ENCODE measurements around the gene ITPR2.

The ITPR2 gene

GRCh38 chr12:26808766-26809476 lies 24.1 kb downstream of the ITPR2 start:
- Histone ChIP-seq H4K20me1 (ENCODE audit: insufficient read depth, low read length, poor library complexity, severe bottlenecking) (no peaks in the 10 kb centered on the region), H3K4me2 (ENCODE audit: low read depth, low read length, poor library complexity, severe bottlenecking) (no peak overlapping the region)
- TF ChIP-seq, protein P1, sequence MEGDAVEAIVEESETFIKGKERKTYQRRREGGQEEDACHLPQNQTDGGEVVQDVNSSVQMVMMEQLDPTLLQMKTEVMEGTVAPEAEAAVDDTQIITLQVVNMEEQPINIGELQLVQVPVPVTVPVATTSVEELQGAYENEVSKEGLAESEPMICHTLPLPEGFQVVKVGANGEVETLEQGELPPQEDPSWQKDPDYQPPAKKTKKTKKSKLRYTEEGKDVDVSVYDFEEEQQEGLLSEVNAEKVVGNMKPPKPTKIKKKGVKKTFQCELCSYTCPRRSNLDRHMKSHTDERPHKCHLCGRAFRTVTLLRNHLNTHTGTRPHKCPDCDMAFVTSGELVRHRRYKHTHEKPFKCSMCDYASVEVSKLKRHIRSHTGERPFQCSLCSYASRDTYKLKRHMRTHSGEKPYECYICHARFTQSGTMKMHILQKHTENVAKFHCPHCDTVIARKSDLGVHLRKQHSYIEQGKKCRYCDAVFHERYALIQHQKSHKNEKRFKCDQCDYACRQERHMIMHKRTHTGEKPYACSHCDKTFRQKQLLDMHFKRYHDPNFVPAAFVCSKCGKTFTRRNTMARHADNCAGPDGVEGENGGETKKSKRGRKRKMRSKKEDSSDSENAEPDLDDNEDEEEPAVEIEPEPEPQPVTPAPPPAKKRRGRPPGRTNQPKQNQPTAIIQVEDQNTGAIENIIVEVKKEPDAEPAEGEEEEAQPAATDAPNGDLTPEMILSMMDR (conservative IDR thresholded peaks at IDR 0.05; ENCODE audit: low read length), result no peak
- TF ChIP-seq EZH2phosphoT487 (IDR thresholded peaks at IDR 0.05; ENCODE audit: borderline replicate concordance), result no peak

GRCh38 chr12:26807292-26807691 lies 25.7 kb downstream of the ITPR2 start:
- Histone ChIP-seq H4K20me1 (ENCODE audit: insufficient read depth, low read length, poor library complexity, severe bottlenecking) (no peaks in the 10 kb centered on the region), H3K79me2 (ENCODE audit: insufficient read depth, low read length) (no peaks in the 10 kb centered on the region; the same call in 1 of the 2 replicates), H3K9me3 (ENCODE audit: insufficient read depth, low read depth, low read length) (no peaks in the 10 kb centered on the region), H3K9ac (ENCODE audit: low read depth, low read length, poor library complexity, severe bottlenecking) (no peak overlapping the region), H3K27me3 (ENCODE audit: insufficient read depth, low read length, poor library complexity, severe bottlenecking) (no peaks in the 10 kb centered on the region), H3K4me1 (ENCODE audit: insufficient read depth, low read length, poor library complexity, severe bottlenecking) (peaks cover 4% of the 10 kb centered on the region), H3K9me2 (replicated peaks; ENCODE audit: low read depth, low read length) (no peaks in the 10 kb centered on the region), H2AFZ (ENCODE audit: low read length) (no peak overlapping the region), H3K4me2 (ENCODE audit: low read depth, low read length, poor library complexity, severe bottlenecking) (no peak overlapping the region), H3K4me3 (ENCODE audit: low read length, poor library complexity, severe bottlenecking) (no peak overlapping the region), H3F3A (ENCODE audit: low read depth) (no peaks in the 10 kb centered on the region), H3K36me3 (ENCODE audit: insufficient read depth, low read length) (no peaks in the 10 kb centered on the region)
- TF ChIP-seq EZH2phosphoT487 (IDR thresholded peaks at IDR 0.05; ENCODE audit: borderline replicate concordance), result no peak
- TF ChIP-seq, protein P1 (conservative IDR thresholded peaks at IDR 0.05; ENCODE audit: low read length), result no peak

More at GRCh38 chr12:26808766-26809476, 24.1 kb downstream of the ITPR2 start:
- Histone ChIP-seq H3K27me3 (ENCODE audit: insufficient read depth, low read length, poor library complexity, severe bottlenecking) (no peaks in the 10 kb centered on the region), H3K9me3 (ENCODE audit: insufficient read depth, low read depth, low read length) (no peaks in the 10 kb centered on the region), H3K4me3 (ENCODE audit: low read length, poor library complexity, severe bottlenecking) (no peak overlapping the region), H3K36me3 (ENCODE audit: insufficient read depth, low read length) (no peaks in the 10 kb centered on the region), H3K79me2 (ENCODE audit: insufficient read depth, low read length) (no peaks in the 10 kb centered on the region; the same call in 1 of the 2 replicates), H3K9me2 (replicated peaks; ENCODE audit: low read depth, low read length) (no peaks in the 10 kb centered on the region), H3K9ac (ENCODE audit: low read depth, low read length, poor library complexity, severe bottlenecking) (no peak overlapping the region), H3F3A (ENCODE audit: low read depth) (no peaks in the 10 kb centered on the region), H2AFZ (ENCODE audit: low read length) (no peak overlapping the region), H3K4me1 (ENCODE audit: insufficient read depth, low read length, poor library complexity, severe bottlenecking) (no peaks in the 10 kb centered on the region)

DNA sequence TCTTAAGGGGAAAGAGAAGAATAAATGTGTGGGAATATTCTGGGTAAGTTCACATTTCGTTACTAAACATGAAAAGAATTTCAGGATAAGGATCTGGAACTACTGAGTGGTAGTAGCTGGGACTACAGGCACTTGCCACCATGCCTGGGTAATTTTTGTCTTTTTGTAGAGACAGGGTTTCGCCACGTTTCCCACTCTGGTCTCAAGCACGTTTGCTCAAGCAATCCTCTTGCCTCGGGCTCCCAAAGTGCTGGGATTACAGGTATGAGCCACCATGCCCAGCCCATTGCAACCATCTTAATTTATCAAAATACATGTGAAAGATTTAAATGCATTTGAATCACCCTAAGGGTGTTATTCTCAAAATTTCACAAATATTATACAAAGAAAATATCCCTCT lies 26.4 kb downstream of the ITPR2 start:
- no peaks in the 10 kb centered on the region for H3K36me3 ChIP-seq (ENCODE audit: insufficient read depth, low read length)
- H3K79me2 ChIP-seq (ENCODE audit: insufficient read depth, low read length), result no peaks in the 10 kb centered on the region; the same call in 1 of the 2 replicates
- no peaks in the 10 kb centered on the region for H3K9me3 ChIP-seq (ENCODE audit: insufficient read depth, low read depth, low read length)
- no peaks in the 10 kb centered on the region for H3F3A ChIP-seq (ENCODE audit: low read depth)
- H3K27me3 ChIP-seq (ENCODE audit: insufficient read depth, low read length, poor library complexity, severe bottlenecking), result no peaks in the 10 kb centered on the region
- no peak overlapping the region for H3K9ac ChIP-seq (ENCODE audit: low read depth, low read length, poor library complexity, severe bottlenecking)
- peaks cover 4% of the 10 kb centered on the region for H3K4me1 ChIP-seq (ENCODE audit: insufficient read depth, low read length, poor library complexity, severe bottlenecking)
- H4K20me1 ChIP-seq (ENCODE audit: insufficient read depth, low read length, poor library complexity, severe bottlenecking), result no peaks in the 10 kb centered on the region
- H3K4me3 ChIP-seq (ENCODE audit: low read length, poor library complexity, severe bottlenecking), result no peak overlapping the region
- no peak overlapping the region for H2AFZ ChIP-seq (ENCODE audit: low read length)
- no peak for TF ChIP-seq EZH2phosphoT487 (IDR thresholded peaks at IDR 0.05; ENCODE audit: borderline replicate concordance)
- TF ChIP-seq, protein P1 (conservative IDR thresholded peaks at IDR 0.05; ENCODE audit: low read length), result no peak
- no peaks in the 10 kb centered on the region for H3K9me2 ChIP-seq (replicated peaks; ENCODE audit: low read depth, low read length)
- no peak overlapping the region for H3K4me2 ChIP-seq (ENCODE audit: low read depth, low read length, poor library complexity, severe bottlenecking)

Data from Loucy (cell line).